HCT116 (cell line): ENCODE measurements around the gene VPS26A. TPM values are rescaled to one million over a fixed set of nuclear protein-coding genes. Genes with fewer than 3 reads are reported as not detected.

Source experiments
- ATAC-seq: fragments of 200-7000 bp; cut with Tn5 transposase; 2 replicates; pipeline ENCODE4 v1.9.1; 2020; ENCODE audit warnings: mild to moderate bottlenecking, moderate library complexity
- BruUV-seq: library from RNA; stranded (reverse); fragments of 400-500 nt; replicated peaks from 2 replicates; lab custom pipeline; 2021; lab: Mats Ljungman, UMichigan
- CTCF ChIA-PET: fragments of 300-600 bp; sonication (Branson Sonifier 250); formaldehyde crosslinking; loops from one replicate; lab custom pipeline; 2021; ENCODE audit warnings: antibody characterized with exemption; lab: Charles Lee
- POLR2A ChIA-PET: fragments of 300-600, 350-600 bp; sonication (Branson Sonifier 250); formaldehyde crosslinking; loops from one replicate; lab custom pipeline; 2021; ENCODE audit warnings: antibody characterized with exemption; lab: Charles Lee
- RAD21 ChIA-PET, 2 experiments: fragments of 300-600 bp; sonication (Branson Sonifier 250); formaldehyde crosslinking; loops; one replicate each; lab custom pipeline; 2023; ENCODE audit warnings: low total read pairs in 2 of 2; ENCODE audit not compliant: uncharacterized antibody in 2 of 2, unreplicated experiment in 2 of 2, low non-redundant PET in 1 of 2; lab: Charles Lee
- DNase-seq: peaks from one replicate; pipeline ENCODE4 v3.0.0-alpha.2; 2010; ENCODE audit warnings: low read depth, low spot score
- H2AFZ ChIP-seq: fragments of 200-600 bp; shearing (Covaris generic), sonication (generic); 2 replicates; pipeline ENCODE4 v1.6.1; 2017; ENCODE audit warnings: low read depth, mixed run types, mixed read lengths, antibody characterized with exemption, low read length; ENCODE audit not compliant: poor library complexity, severe bottlenecking
- H3K27ac ChIP-seq: 2 replicates; pipeline ENCODE4 v1.5.1; 2012; ENCODE audit warnings: low read depth, low read length
- H3K27me3 ChIP-seq: fragments of 200-600 bp; sonication (generic); 2 replicates; pipeline ENCODE4 v1.6.1; 2016; ENCODE audit warnings: mixed run types, low read length, mixed read lengths; ENCODE audit not compliant: insufficient read depth
- H3K36me3 ChIP-seq, 2 experiments: fragments of 200-500 bp in 1 of 2; fragments of 200-600 bp in 1 of 2; sonication (Bioruptor generic) in 1 of 2; sonication (generic) in 1 of 2; 2 replicates each; pipeline versions ENCODE4 v1.5.1 to v1.6.1; 2014 to 2016; ENCODE audit warnings: low read length in 2 of 2, inconsistent platforms in 1 of 2, mixed read lengths in 1 of 2, mixed run types in 1 of 2; ENCODE audit not compliant: insufficient read depth in 2 of 2, control insufficient read depth in 1 of 2
- H3K4me1 ChIP-seq, 2 experiments: fragments of 200-600 bp in 1 of 2; sonication (generic) in 1 of 2; 2 replicates each; pipeline versions ENCODE4 v1.5.1 to v1.6.1; 2012 to 2017; ENCODE audit warnings: low read length in 2 of 2, inconsistent platforms in 1 of 2, mild to moderate bottlenecking in 1 of 2, mixed read lengths in 1 of 2, mixed run types in 1 of 2, moderate library complexity in 1 of 2; ENCODE audit not compliant: insufficient read depth in 2 of 2, control insufficient read depth in 1 of 2
- H3K4me2 ChIP-seq: fragments of 200-600 bp; sonication (generic); 2 replicates; pipeline ENCODE4 v1.6.1; 2017; ENCODE audit warnings: mixed run types, low read length, mixed read lengths
- H3K4me3 ChIP-seq, 2 experiments: fragments of 200-600 bp in 1 of 2; sonication (generic) in 1 of 2; replicated peaks in 1 of 2; 2 replicates each; pipeline ENCODE4 v1.5.1; 2011 to 2016; ENCODE audit warnings: low read length in 2 of 2, control low read depth in 1 of 2, low read depth in 1 of 2, mild to moderate bottlenecking in 1 of 2, mixed read lengths in 1 of 2, mixed run types in 1 of 2
- H3K79me2 ChIP-seq: fragments of 200-600 bp; sonication (generic); 2 replicates; pipeline ENCODE4 v1.6.1; 2017; ENCODE audit warnings: mild to moderate bottlenecking, mixed run types, low read length, moderate library complexity, mixed read lengths; ENCODE audit not compliant: insufficient read depth
- H3K9ac ChIP-seq: fragments of 200-600 bp; sonication (generic); 2 replicates; pipeline ENCODE4 v1.6.1; 2016; ENCODE audit warnings: low read length, mixed read lengths
- H3K9me2 ChIP-seq: fragments of 200-600 bp; sonication (generic), shearing (Covaris generic); 2 replicates; pipeline ENCODE4 v1.6.1; 2017; ENCODE audit warnings: mixed run types, mild to moderate bottlenecking, moderate library complexity; ENCODE audit not compliant: insufficient read depth
- H3K9me3 ChIP-seq, 2 experiments: fragments of 200-500 bp in 1 of 2; fragments of 200-600 bp in 1 of 2; sonication (Bioruptor generic) in 1 of 2; sonication (generic) in 1 of 2; 2 replicates each; pipeline ENCODE4 v1.6.1; 2014 to 2017; ENCODE audit warnings: low read length in 2 of 2, mixed read lengths in 2 of 2, inconsistent platforms in 1 of 2, low read depth in 1 of 2, mild to moderate bottlenecking in 1 of 2, mixed run types in 1 of 2, moderate library complexity in 1 of 2; ENCODE audit not compliant: control insufficient read depth in 1 of 2, insufficient read depth in 1 of 2
- H4K20me1 ChIP-seq: fragments of 200-600 bp; sonication (generic), shearing (Covaris generic); 2 replicates; pipeline ENCODE4 v1.6.1; 2017; ENCODE audit warnings: mixed run types, mild to moderate bottlenecking, moderate library complexity; ENCODE audit not compliant: insufficient read depth
- CBX3 ChIP-seq: IDR thresholded peaks from 2 replicates; pipeline ENCODE4 v1.6.1; 2012; ENCODE audit warnings: low read depth
- EGR1 ChIP-seq: IDR thresholded peaks from 2 replicates; pipeline ENCODE4 v1.6.1; 2012; ENCODE audit warnings: low read depth
- ELF1 ChIP-seq: IDR thresholded peaks from 2 replicates; pipeline ENCODE4 v1.6.1; 2012; ENCODE audit warnings: low read depth, borderline replicate concordance
- EZH2 ChIP-seq: fragments of 200-600 bp; sonication (generic); IDR thresholded peaks from 2 replicates; pipeline ENCODE4 v1.6.1; 2017; ENCODE audit warnings: antibody characterized with exemption, mixed run types
- JUND ChIP-seq: IDR thresholded peaks from 2 replicates; pipeline ENCODE4 v1.6.1; 2012
- MAX ChIP-seq: IDR thresholded peaks from 2 replicates; pipeline ENCODE4 v1.6.1; 2012
- POLR2A ChIP-seq: IDR thresholded peaks from 2 replicates; pipeline ENCODE4 v1.7.0; 2011; ENCODE audit warnings: borderline replicate concordance; ENCODE audit not compliant: insufficient read depth, insufficient read length; ENCODE audit errors: extremely low read depth
- POLR2AphosphoS5 ChIP-seq: IDR thresholded peaks from 2 replicates; pipeline ENCODE4 v1.6.1; 2011; ENCODE audit warnings: mild to moderate bottlenecking, low read depth, low read length, moderate library complexity
- RAD21 ChIP-seq: IDR thresholded peaks from 2 replicates; pipeline ENCODE4 v1.6.1; 2012; ENCODE audit warnings: low read depth, mild to moderate bottlenecking
- REST ChIP-seq: IDR thresholded peaks from 2 replicates; pipeline ENCODE4 v1.6.1; 2012; ENCODE audit warnings: low read depth
- SIN3A ChIP-seq: IDR thresholded peaks from 2 replicates; pipeline ENCODE4 v1.6.1; 2012; ENCODE audit warnings: low read depth
- SP1 ChIP-seq: IDR thresholded peaks from 2 replicates; pipeline ENCODE4 v1.6.1; 2012; ENCODE audit warnings: low read depth
- SRF ChIP-seq: IDR thresholded peaks from 2 replicates; pipeline ENCODE4 v1.6.1; 2012; ENCODE audit warnings: low read depth
- TCF7L2 ChIP-seq: IDR thresholded peaks from 2 replicates; pipeline ENCODE4 v1.7.0; 2011; ENCODE audit warnings: borderline replicate concordance, inconsistent platforms; ENCODE audit not compliant: insufficient read depth, insufficient read length; ENCODE audit errors: extremely low read depth
- ZFX ChIP-seq: fragments of 450-650 bp; IDR thresholded peaks from 2 replicates; pipeline ENCODE4 v1.6.1; 2017
- ZNF274 ChIP-seq: fragments of 200-500 bp; sonication (Bioruptor generic); IDR thresholded peaks from 2 replicates; pipeline ENCODE4 v1.6.1; 2014; ENCODE audit warnings: mild to moderate bottlenecking, low read depth, low read length, inconsistent platforms
- intact Hi-C: fragments of 100-400 bp; cut with micrococcal nuclease; formaldehyde crosslinking; loops from 2 replicates; pipeline ENCODE4 v1.10.0; 2022
- total RNA-seq: library from RNA; stranded (reverse); gene quantifications from one replicate; pipeline ENCODE4 v1.2.1, GENCODE V29; 2021; ENCODE audit not compliant: unreplicated experiment
- TF ChIP-seq, protein P1 (sequence below): IDR thresholded peaks from 2 replicates; pipeline ENCODE4 v1.6.1; 2012
- TF ChIP-seq, protein P2 (sequence below), 3 experiments: fragments of 200-600 bp in 1 of 3; sonication (generic) in 1 of 3; IDR thresholded peaks in 2 of 3; conservative IDR thresholded peaks in 1 of 3; 2 replicates each; pipeline ENCODE4 v1.5.1; 2012 to 2017; ENCODE audit warnings: low read depth in 2 of 3, low read length in 2 of 3, antibody characterized with exemption in 1 of 3, borderline replicate concordance in 1 of 3, control low read depth in 1 of 3, mild to moderate bottlenecking in 1 of 3, mixed read lengths in 1 of 3, mixed run types in 1 of 3, moderate library complexity in 1 of 3; ENCODE audit not compliant: insufficient read depth in 1 of 3

The VPS26A gene
- total RNA-seq, 1 experiment from 2014 or later = 65.1 TPM

DNA sequence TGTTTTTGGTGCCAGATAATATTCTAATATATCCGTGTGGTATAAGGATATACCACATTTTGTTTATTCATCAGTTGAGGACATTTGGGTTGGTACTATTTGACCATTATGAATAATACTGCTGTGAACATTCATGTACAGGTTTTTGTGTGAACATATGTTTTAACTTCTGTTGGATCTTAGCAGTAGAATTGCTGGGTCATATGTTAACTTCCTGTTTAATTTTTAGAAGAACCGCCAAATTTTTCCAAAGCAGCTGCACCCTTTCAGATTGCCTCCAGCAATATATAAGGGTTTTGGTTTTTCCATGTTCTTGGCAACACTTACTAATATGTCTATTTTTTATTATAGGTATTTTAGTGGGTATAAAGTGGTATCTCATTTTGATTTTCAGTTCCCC, 22.8 kb downstream of the VPS26A start:
- RAD21 ChIA-PET = no interaction called here
- H3K36me3 ChIP-seq = no peaks in the 10 kb centered on the region
- DNase-seq (no peak), ATAC-seq (no peak)
- no peak overlapping the region for H3K4me3 ChIP-seq
- TF ChIP-seq JUND = no peak
- TF ChIP-seq CBX3 = no peak
- no peak for TF ChIP-seq ZNF274
- TF ChIP-seq SIN3A = no peak
- TF ChIP-seq, protein P1, sequence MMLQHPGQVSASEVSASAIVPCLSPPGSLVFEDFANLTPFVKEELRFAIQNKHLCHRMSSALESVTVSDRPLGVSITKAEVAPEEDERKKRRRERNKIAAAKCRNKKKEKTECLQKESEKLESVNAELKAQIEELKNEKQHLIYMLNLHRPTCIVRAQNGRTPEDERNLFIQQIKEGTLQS = no peak
- no peak for TF ChIP-seq EGR1
- no peak for TF ChIP-seq POLR2AphosphoS5
- no peak for TF ChIP-seq POLR2A
- TF ChIP-seq ZFX = no peak
- no peak for TF ChIP-seq ELF1
- no peak for TF ChIP-seq EZH2
- TF ChIP-seq SP1 = no peak
- no peak for TF ChIP-seq RAD21
- TF ChIP-seq, protein P2, sequence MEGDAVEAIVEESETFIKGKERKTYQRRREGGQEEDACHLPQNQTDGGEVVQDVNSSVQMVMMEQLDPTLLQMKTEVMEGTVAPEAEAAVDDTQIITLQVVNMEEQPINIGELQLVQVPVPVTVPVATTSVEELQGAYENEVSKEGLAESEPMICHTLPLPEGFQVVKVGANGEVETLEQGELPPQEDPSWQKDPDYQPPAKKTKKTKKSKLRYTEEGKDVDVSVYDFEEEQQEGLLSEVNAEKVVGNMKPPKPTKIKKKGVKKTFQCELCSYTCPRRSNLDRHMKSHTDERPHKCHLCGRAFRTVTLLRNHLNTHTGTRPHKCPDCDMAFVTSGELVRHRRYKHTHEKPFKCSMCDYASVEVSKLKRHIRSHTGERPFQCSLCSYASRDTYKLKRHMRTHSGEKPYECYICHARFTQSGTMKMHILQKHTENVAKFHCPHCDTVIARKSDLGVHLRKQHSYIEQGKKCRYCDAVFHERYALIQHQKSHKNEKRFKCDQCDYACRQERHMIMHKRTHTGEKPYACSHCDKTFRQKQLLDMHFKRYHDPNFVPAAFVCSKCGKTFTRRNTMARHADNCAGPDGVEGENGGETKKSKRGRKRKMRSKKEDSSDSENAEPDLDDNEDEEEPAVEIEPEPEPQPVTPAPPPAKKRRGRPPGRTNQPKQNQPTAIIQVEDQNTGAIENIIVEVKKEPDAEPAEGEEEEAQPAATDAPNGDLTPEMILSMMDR (IDR thresholded peaks at IDR 0.05 in 2 of 3, conservative IDR thresholded peaks at IDR 0.05 in 1 of 3; ENCODE audit: borderline replicate concordance in 1 of 3, insufficient read depth in 1 of 3, low read depth in 2 of 3, low read length in 2 of 3) = no peak
- no peak for TF ChIP-seq REST
- TF ChIP-seq TCF7L2 = no peak
- no peak for TF ChIP-seq MAX
- TF ChIP-seq SRF = no peak
- no peaks in the 10 kb centered on the region for H3K27me3 ChIP-seq
- intact Hi-C loops = no loop called here
- H4K20me1 ChIP-seq = no peaks in the 10 kb centered on the region
- peaks cover 0 to 6% of the 10 kb centered on the region in 2 experiments; a peak in 2 of 4 replicates for H3K4me1 ChIP-seq
- H3K9me2 ChIP-seq = no peaks in the 10 kb centered on the region
- CTCF ChIA-PET = no interaction called here
- H3K79me2 ChIP-seq = peaks cover 58% of the 10 kb centered on the region
- POLR2A ChIA-PET = no interaction called here
- no peak overlapping the region for H3K9ac ChIP-seq
- no peak overlapping the region for H3K4me2 ChIP-seq
- H2AFZ ChIP-seq = no peak overlapping the region
- H3K27ac ChIP-seq = no peak overlapping the region
- no TSS peak for BruUV-seq
- no peaks in the 10 kb centered on the region for H3K9me3 ChIP-seq
